Uterus (tissue), 4 donors: Measurements from ENCODE around the gene ANKRD33B. TPM values are rescaled to one million over a fixed set of nuclear protein-coding genes. Genes with fewer than 3 reads are reported as not detected.
"Not testable (repeated sequence)": the region's sequence is repeated elsewhere in the genome, so short reads cannot be mapped to it uniquely, and the experiment has no call there.

Experiments used
- DNase-seq, 2 donors: peaks; one replicate each; pipeline ENCODE4 v3.0.0-alpha.2; 2019 to 2020
- H3K27ac ChIP-seq, 2 donors: fragments of 200-600 bp; sonication (generic); 1 replicate in 1 of 2; 2 replicates in 1 of 2; pipeline ENCODE4 v1.5.1; 2016 to 2018
- H3K27me3 ChIP-seq, 2 donors: fragments of 200-600 bp; sonication (generic); one replicate each; pipeline ENCODE4 v1.5.1; 2018 to 2019; ENCODE audit warnings: control low read depth in 1 of 2
- H3K36me3 ChIP-seq, 2 donors: fragments of 200-600 bp; sonication (generic); one replicate each; pipeline ENCODE4 v1.5.1; 2019; ENCODE audit warnings: control low read depth in 1 of 2
- H3K4me1 ChIP-seq, 2 donors: fragments of 200-600 bp; sonication (generic); one replicate each; pipeline ENCODE4 v1.5.1; 2018 to 2019; ENCODE audit warnings: control low read depth in 1 of 2
- H3K4me3 ChIP-seq, 2 donors: fragments of 200-600 bp; sonication (generic); 1 replicate in 1 of 2; 2 replicates in 1 of 2; pipeline ENCODE4 v1.5.1; 2018 to 2019; ENCODE audit warnings: mild to moderate bottlenecking in 1 of 2
- H3K9me3 ChIP-seq, 2 donors: fragments of 200-600 bp; sonication (generic); one replicate each; pipeline ENCODE4 v1.5.1; 2019; ENCODE audit warnings: control low read depth in 1 of 2
- CTCF ChIP-seq, 4 experiments: fragments of 200-600 bp in 2 of 4; fragments of 450-650 bp in 2 of 4; sonication (generic) in 2 of 4; IDR thresholded peaks; one replicate each; pipeline ENCODE4 v1.5.1; 2016 to 2019; ENCODE audit warnings: antibody characterized with exemption in 4 of 4, mild to moderate bottlenecking in 2 of 4, moderate library complexity in 1 of 4
- POLR2A ChIP-seq, 2 donors: fragments of 450-650 bp; IDR thresholded peaks; one replicate each; pipeline ENCODE4 v1.6.1; 2016; ENCODE audit warnings: antibody characterized with exemption in 2 of 2, mild to moderate bottlenecking in 1 of 2, moderate library complexity in 1 of 2
- intact Hi-C: fragments of 100-400 bp; cut with DNase I; formaldehyde crosslinking; loops from one replicate; pipeline ENCODE4 v1.15.1; 2023; ENCODE audit warnings: low total_unique reads
- total RNA-seq, 4 donors: library from RNA; depleted of rRNA in 3 of 4; stranded (reverse); fragments of >200 nt in 3 of 4; gene quantifications; one replicate each; pipeline versions ENCODE4 v1.1.0 to v1.2.4, GENCODE V29; 2014 to 2023
- donor health status: DM: yes; HTN: yes; CAD: no.

The ANKRD33B gene
- 10 to 100 TPM in 1 of 4 donors, 1 to 10 TPM in 3; 2.1 to 24.1 (median 7.6) TPM for total RNA-seq

GRCh38 chr5:10563945-10564837, at the start of gene ANKRD33B:
TSS of gene ANKRD33B (plus strand) at chr5:10564070. CDS start at chr5:10564468, 398 bp downstream.
- Histone ChIP-seq H3K4me1 (no peaks in the 10 kb centered on the region), H3K4me3 (peak within 1 kb of the TSS; percentile 54 to 66), H3K27me3 (no peaks in the 10 kb centered on the region), H3K9me3 (no peaks in the 10 kb centered on the region), H3K27ac (peak within 1 kb of the TSS; percentile 88 to 91), H3K36me3 (no peaks in the 10 kb centered on the region)
- peak; percentile 68 to 72 for DNase-seq
- intact Hi-C loops: no loop called here
- TF ChIP-seq POLR2A (IDR thresholded peaks at IDR 0.05) (peak; percentile 26 to 72), CTCF (IDR thresholded peaks at IDR 0.05) (no peak)

- H3K27ac ChIP-seq, H3K9me3 ChIP-seq, H3K4me1 ChIP-seq, H3K27me3 ChIP-seq, DNase-seq, H3K4me3 ChIP-seq, H3K36me3 ChIP-seq, intact Hi-C loops: not testable (repeated sequence)
Measured at GRCh38 chr5:10514572-10514971, 49.3 kb upstream of the ANKRD33B start.

GRCh38 chr5:10515492-10515891, 48.4 kb upstream of the ANKRD33B start:
- Histone ChIP-seq H3K4me3 (no peak overlapping the region), H3K9me3 (no peaks in the 10 kb centered on the region), H3K27ac (no peak overlapping the region), H3K36me3 (no peaks in the 10 kb centered on the region), H3K27me3 (no peaks in the 10 kb centered on the region), H3K4me1 (no peaks in the 10 kb centered on the region)
- intact Hi-C loops: no loop called here
- DNase-seq: no peak
- TF ChIP-seq CTCF (IDR thresholded peaks at IDR 0.05) (no peak), POLR2A (IDR thresholded peaks at IDR 0.05) (no peak)

- no peak for DNase-seq
- intact Hi-C loops: no loop called here
Measured at GRCh38 chr5:10518347-10518746, 45.5 kb upstream of the ANKRD33B start.

GRCh38 chr5:10519729-10520128, 44.1 kb upstream of the ANKRD33B start:
- H3K27ac ChIP-seq: no peak overlapping the region
- H3K27me3 ChIP-seq: no peaks in the 10 kb centered on the region
- no peaks in the 10 kb centered on the region for H3K4me1 ChIP-seq
- no peak for TF ChIP-seq CTCF (IDR thresholded peaks at IDR 0.05)
- TF ChIP-seq POLR2A (IDR thresholded peaks at IDR 0.05): no peak
- no peaks in the 10 kb centered on the region for H3K9me3 ChIP-seq
- no peaks in the 10 kb centered on the region for H3K36me3 ChIP-seq
- DNase-seq: no peak
- no peak overlapping the region for H3K4me3 ChIP-seq
- intact Hi-C loops: no loop called here

More at GRCh38 chr5:10518347-10518746, 45.5 kb upstream of the ANKRD33B start:
- Histone ChIP-seq H3K4me1 (no peaks in the 10 kb centered on the region), H3K36me3 (no peaks in the 10 kb centered on the region), H3K9me3 (no peaks in the 10 kb centered on the region), H3K27me3 (no peaks in the 10 kb centered on the region), H3K4me3 (no peak overlapping the region), H3K27ac (no peak overlapping the region)
- TF ChIP-seq CTCF (IDR thresholded peaks at IDR 0.05) (no peak), POLR2A (IDR thresholded peaks at IDR 0.05) (no peak)
